HEK293 (cell line): Measurements from ENCODE around the gene NHS.

ENCODE experiments used
- CTCF ChIA-PET: fragments of 350-600 bp; formaldehyde crosslinking; extraction: SDS; loops from one replicate; lab custom pipeline; 2021; ENCODE audit warnings: antibody characterized with exemption; lab: Yijun Ruan, JAX
- POLR2A ChIA-PET: fragments of 300-600 bp; formaldehyde crosslinking; extraction: SDS; loops from one replicate; lab custom pipeline; 2020; ENCODE audit warnings: antibody characterized with exemption, inconsistent platforms; lab: Yijun Ruan, JAX
- H3K27ac ChIP-seq: fragments of 200-500 bp; sonication (Bioruptor generic); 2 replicates; pipeline ENCODE4 v1.5.1; 2014; ENCODE audit warnings: low read depth, low read length, control low read depth, inconsistent platforms; ENCODE audit errors: extremely low read depth
- H3K36me3 ChIP-seq, 2 experiments: fragments of 200-500 bp in 1 of 2; sonication (Bioruptor generic) in 1 of 2; 1 replicate in 1 of 2; 2 replicates in 1 of 2; pipeline ENCODE4 v1.5.1; 2014 to 2017; ENCODE audit warnings: inconsistent platforms in 2 of 2, low read length in 2 of 2; ENCODE audit not compliant: control insufficient read depth in 2 of 2, insufficient read depth in 1 of 2
- H3K4me1 ChIP-seq: fragments of 200-500 bp; sonication (Bioruptor generic); 2 replicates; pipeline ENCODE4 v1.5.1; 2014; ENCODE audit warnings: mild to moderate bottlenecking, low read length, inconsistent platforms; ENCODE audit not compliant: control insufficient read depth, insufficient read depth
- H3K4me3 ChIP-seq: 2 replicates; pipeline ENCODE4 v1.5.1; 2011; ENCODE audit warnings: low read depth, mild to moderate bottlenecking, control low read depth, low read length, moderate library complexity
- H3K9me3 ChIP-seq: fragments of 200-500 bp; sonication (Bioruptor generic); 2 replicates; pipeline ENCODE4 v1.5.1; 2014; ENCODE audit warnings: low read depth, low read length, inconsistent platforms; ENCODE audit not compliant: control insufficient read depth, insufficient read depth
- IKZF3 ChIP-seq: fragments of 450-650 bp; IDR thresholded peaks from 2 replicates; pipeline ENCODE4 v1.5.0; 2018; ENCODE audit warnings: missing biosample characterization, mild to moderate bottlenecking, missing genetic modification characterization, moderate library complexity
- KLF10 ChIP-seq: fragments of 450-650 bp; IDR thresholded peaks from 2 replicates; pipeline ENCODE4 v1.5.1; 2018; ENCODE audit warnings: missing biosample characterization, mild to moderate bottlenecking, missing genetic modification characterization
- TCF7L2 ChIP-seq: IDR thresholded peaks from 2 replicates; pipeline ENCODE4 v1.6.1; 2011; ENCODE audit warnings: low read depth, mild to moderate bottlenecking, inconsistent platforms, low read length, moderate library complexity, borderline replicate concordance
- TRIM28 ChIP-seq: IDR thresholded peaks from 2 replicates; pipeline ENCODE4 v1.6.1; 2011; ENCODE audit warnings: low read length, control low read depth, borderline replicate concordance
- YY2 ChIP-seq: fragments of 450-650 bp; formaldehyde crosslinking; IDR thresholded peaks from 2 replicates; pipeline ENCODE4 v1.5.1; 2016; ENCODE audit warnings: missing biosample characterization, missing genetic modification characterization
- ZFP69B ChIP-seq: fragments of 450-650 bp; formaldehyde crosslinking; IDR thresholded peaks from 2 replicates; pipeline ENCODE4 v1.5.1; 2016; ENCODE audit warnings: missing biosample characterization, missing genetic modification characterization
- ZIC2 ChIP-seq: fragments of 450-650 bp; formaldehyde crosslinking; IDR thresholded peaks from 2 replicates; pipeline ENCODE4 v1.5.1; 2016; ENCODE audit warnings: missing biosample characterization, missing genetic modification characterization
- ZNF10 ChIP-seq: fragments of 450-650 bp; formaldehyde crosslinking; IDR thresholded peaks from 2 replicates; pipeline ENCODE4 v1.5.1; 2017; ENCODE audit warnings: missing biosample characterization, missing genetic modification characterization
- ZNF391 ChIP-seq: fragments of 450-650 bp; formaldehyde crosslinking; IDR thresholded peaks from 2 replicates; pipeline ENCODE4 v1.5.1; 2016; ENCODE audit warnings: low read depth, missing biosample characterization, missing genetic modification characterization, borderline replicate concordance
- ZNF423 ChIP-seq: fragments of 450-650 bp; formaldehyde crosslinking; IDR thresholded peaks from 2 replicates; pipeline ENCODE4 v1.5.1; 2016; ENCODE audit warnings: missing biosample characterization, missing genetic modification characterization
- ZNF48 ChIP-seq: fragments of 450-650 bp; formaldehyde crosslinking; IDR thresholded peaks from 2 replicates; pipeline ENCODE4 v1.5.1; 2016; ENCODE audit warnings: missing biosample characterization, missing genetic modification characterization
- ZNF791 ChIP-seq: fragments of 450-650 bp; formaldehyde crosslinking; IDR thresholded peaks from 2 replicates; pipeline ENCODE4 v1.5.1; 2016; ENCODE audit warnings: missing biosample characterization, missing genetic modification characterization
- ZSCAN16 ChIP-seq: fragments of 450-650 bp; formaldehyde crosslinking; IDR thresholded peaks from 2 replicates; pipeline ENCODE4 v1.5.1; 2016; ENCODE audit warnings: missing biosample characterization, missing genetic modification characterization
- TF ChIP-seq, protein P1 (sequence below): fragments of 450-650 bp; IDR thresholded peaks from 2 replicates; pipeline ENCODE4 v1.5.1; 2018; ENCODE audit warnings: missing biosample characterization, mild to moderate bottlenecking, missing genetic modification characterization
- TF ChIP-seq, protein P2 (sequence below): IDR thresholded peaks from 2 replicates; pipeline ENCODE4 v1.6.1; 2011; ENCODE audit warnings: mild to moderate bottlenecking, low read depth, low read length, borderline replicate concordance
- TF ChIP-seq, protein P3 (sequence below): fragments of 450-650 bp; formaldehyde crosslinking; IDR thresholded peaks from 2 replicates; pipeline ENCODE4 v1.5.1; 2016; ENCODE audit warnings: missing biosample characterization, missing genetic modification characterization
- TF ChIP-seq, protein P4 (sequence below): fragments of 450-650 bp; formaldehyde crosslinking; IDR thresholded peaks from 2 replicates; pipeline ENCODE4 v1.5.1; 2016; ENCODE audit warnings: missing biosample characterization, missing genetic modification characterization
- TF ChIP-seq, protein P5 (sequence below): fragments of 450-650 bp; formaldehyde crosslinking; IDR thresholded peaks from 2 replicates; pipeline ENCODE4 v1.5.1; 2016; ENCODE audit warnings: missing biosample characterization, missing genetic modification characterization

The NHS gene

DNA sequence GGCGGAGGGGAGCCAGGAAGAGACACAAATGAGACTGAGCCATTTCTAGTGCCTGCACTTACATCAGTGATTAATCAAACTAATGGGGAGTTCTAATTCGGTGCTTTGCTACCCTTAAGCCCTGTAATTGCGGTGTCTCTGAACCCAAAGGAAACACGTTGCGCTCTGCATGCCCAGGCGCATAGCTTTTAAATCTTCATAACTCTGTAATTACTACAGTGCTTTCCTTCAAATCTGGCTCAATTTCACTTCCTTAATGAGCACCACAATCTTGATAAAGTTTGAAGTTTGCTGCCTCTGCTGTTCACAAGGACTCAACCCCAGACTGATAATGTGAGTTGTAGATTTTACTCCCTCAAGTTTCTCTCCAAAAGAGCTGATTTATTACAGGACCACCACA is 5.7 kb upstream of the NHS start (continued):
- TF ChIP-seq TRIM28: peak; percentile 71; the same call in 1 of the 2 replicates
- peak; percentile 80 for TF ChIP-seq TCF7L2
- TF ChIP-seq ZFP69B (tag by site-specific recombination): no peak
- TF ChIP-seq ZIC2 (tag by site-specific recombination): no peak

DNA sequence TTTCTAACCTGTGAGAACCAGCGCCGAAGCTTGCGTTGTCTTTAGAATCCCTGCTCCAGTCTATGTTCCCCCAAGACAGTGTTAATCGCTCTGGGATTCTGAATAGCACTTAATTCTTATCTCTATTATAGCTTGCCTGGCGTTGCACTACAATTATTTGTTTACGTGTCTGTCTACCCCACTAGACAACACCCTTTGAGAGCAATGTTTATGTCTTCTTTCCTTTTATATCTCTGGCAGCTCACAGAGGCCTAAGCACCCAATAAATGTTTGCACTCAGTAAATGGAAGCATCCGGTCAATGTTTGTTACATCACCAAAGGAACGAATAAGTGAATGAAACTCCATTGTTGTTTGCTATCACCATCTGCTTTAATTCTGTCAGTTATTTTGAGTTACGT is 4.8 kb upstream of the NHS start:
- CTCF ChIA-PET: interaction anchor here (1.8 kb wide), 1 partner anchor 10 kb away, joined by 10 read pairs; no protein-coding TSS in a partner anchor
- POLR2A ChIA-PET: no interaction called here
- H3K36me3 ChIP-seq: no peaks in the 10 kb centered on the region
- H3K4me1 ChIP-seq: peaks cover 4% of the 10 kb centered on the region; the same call in 1 of the 2 replicates
- no peak overlapping the region for H3K27ac ChIP-seq
- no peak overlapping the region for H3K4me3 ChIP-seq
- TF ChIP-seq TRIM28: peak; percentile 26; the same call in 1 of the 2 replicates
- TF ChIP-seq ZSCAN16 (tag by site-specific recombination): no peak
- TF ChIP-seq, protein P1, sequence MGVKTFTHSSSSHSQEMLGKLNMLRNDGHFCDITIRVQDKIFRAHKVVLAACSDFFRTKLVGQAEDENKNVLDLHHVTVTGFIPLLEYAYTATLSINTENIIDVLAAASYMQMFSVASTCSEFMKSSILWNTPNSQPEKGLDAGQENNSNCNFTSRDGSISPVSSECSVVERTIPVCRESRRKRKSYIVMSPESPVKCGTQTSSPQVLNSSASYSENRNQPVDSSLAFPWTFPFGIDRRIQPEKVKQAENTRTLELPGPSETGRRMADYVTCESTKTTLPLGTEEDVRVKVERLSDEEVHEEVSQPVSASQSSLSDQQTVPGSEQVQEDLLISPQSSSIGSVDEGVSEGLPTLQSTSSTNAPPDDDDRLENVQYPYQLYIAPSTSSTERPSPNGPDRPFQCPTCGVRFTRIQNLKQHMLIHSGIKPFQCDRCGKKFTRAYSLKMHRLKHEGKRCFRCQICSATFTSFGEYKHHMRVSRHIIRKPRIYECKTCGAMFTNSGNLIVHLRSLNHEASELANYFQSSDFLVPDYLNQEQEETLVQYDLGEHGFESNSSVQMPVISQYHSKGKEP (tag by site-specific recombination): no peak
- TF ChIP-seq, protein P2, sequence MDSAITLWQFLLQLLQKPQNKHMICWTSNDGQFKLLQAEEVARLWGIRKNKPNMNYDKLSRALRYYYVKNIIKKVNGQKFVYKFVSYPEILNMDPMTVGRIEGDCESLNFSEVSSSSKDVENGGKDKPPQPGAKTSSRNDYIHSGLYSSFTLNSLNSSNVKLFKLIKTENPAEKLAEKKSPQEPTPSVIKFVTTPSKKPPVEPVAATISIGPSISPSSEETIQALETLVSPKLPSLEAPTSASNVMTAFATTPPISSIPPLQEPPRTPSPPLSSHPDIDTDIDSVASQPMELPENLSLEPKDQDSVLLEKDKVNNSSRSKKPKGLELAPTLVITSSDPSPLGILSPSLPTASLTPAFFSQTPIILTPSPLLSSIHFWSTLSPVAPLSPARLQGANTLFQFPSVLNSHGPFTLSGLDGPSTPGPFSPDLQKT: no peak
- H3K9me3 ChIP-seq: no peaks in the 10 kb centered on the region

DNA sequence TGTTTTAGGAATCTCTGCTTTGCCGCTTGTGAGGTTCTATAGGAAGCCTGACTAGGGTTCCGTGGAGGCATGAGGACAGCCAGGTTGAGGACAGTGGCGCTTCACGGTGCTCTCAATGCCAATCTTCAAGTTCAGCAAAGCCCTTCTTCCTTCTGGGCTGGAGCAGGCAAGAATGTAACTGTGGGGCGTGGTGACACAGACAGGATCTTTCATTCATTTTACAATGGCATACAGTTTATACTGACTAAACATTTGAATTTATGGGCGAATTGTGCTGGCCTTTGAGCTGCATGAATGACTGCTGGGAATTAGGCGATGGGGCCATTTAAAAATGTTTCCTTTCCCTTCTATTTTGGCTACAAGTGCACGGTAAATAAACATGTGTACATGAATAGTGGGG is 2.9 kb upstream of the NHS start:
- Histone ChIP-seq H3K27ac (no peak overlapping the region), H3K4me1 (peaks cover 4% of the 10 kb centered on the region; the same call in 1 of the 2 replicates), H3K36me3 (no peaks in the 10 kb centered on the region), H3K4me3 (no peak overlapping the region), H3K9me3 (no peaks in the 10 kb centered on the region)
- ChIA-PET POLR2A (no interaction called here), CTCF (interaction anchor here (0.5 to 1.0 kb wide), 2 partner anchors 40 to 129 kb away, joined by 3 read pairs; no protein-coding TSS in a partner anchor)
- TF ChIP-seq ZNF48: no peak
- no peak for TF ChIP-seq YY2 (tag by site-specific recombination)
- TF ChIP-seq KLF10 (tag by site-specific recombination): no peak
- no peak for TF ChIP-seq ZNF391 (tag by site-specific recombination)
- TF ChIP-seq, protein P3, sequence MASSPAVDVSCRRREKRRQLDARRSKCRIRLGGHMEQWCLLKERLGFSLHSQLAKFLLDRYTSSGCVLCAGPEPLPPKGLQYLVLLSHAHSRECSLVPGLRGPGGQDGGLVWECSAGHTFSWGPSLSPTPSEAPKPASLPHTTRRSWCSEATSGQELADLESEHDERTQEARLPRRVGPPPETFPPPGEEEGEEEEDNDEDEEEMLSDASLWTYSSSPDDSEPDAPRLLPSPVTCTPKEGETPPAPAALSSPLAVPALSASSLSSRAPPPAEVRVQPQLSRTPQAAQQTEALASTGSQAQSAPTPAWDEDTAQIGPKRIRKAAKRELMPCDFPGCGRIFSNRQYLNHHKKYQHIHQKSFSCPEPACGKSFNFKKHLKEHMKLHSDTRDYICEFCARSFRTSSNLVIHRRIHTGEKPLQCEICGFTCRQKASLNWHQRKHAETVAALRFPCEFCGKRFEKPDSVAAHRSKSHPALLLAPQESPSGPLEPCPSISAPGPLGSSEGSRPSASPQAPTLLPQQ (tag by site-specific recombination): no peak
- TF ChIP-seq, protein P4, sequence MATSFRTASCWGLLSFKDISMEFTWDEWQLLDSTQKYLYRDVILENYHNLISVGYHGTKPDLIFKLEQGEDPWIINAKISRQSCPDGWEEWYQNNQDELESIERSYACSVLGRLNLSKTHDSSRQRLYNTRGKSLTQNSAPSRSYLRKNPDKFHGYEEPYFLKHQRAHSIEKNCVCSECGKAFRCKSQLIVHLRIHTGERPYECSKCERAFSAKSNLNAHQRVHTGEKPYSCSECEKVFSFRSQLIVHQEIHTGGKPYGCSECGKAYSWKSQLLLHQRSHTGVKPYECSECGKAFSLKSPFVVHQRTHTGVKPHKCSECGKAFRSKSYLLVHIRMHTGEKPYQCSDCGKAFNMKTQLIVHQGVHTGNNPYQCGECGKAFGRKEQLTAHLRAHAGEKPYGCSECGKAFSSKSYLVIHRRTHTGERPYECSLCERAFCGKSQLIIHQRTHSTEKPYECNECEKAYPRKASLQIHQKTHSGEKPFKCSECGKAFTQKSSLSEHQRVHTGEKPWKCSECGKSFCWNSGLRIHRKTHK (tag by site-specific recombination): no peak
- TF ChIP-seq, protein P5, sequence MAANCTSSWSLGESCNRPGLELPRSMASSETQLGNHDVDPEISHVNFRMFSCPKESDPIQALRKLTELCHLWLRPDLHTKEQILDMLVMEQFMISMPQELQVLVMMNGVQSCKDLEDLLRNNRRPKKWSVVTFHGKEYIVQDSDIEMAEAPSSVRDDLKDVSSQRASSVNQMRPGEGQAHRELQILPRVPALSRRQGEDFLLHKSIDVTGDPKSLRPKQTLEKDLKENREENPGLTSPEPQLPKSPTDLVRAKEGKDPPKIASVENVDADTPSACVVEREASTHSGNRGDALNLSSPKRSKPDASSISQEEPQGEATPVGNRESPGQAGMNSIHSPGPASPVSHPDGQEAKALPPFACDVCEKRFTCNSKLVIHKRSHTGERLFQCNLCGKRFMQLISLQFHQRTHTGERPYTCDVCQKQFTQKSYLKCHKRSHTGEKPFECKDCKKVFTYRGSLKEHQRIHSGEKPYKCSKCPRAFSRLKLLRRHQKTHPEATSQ (tag by site-specific recombination): no peak
- no peak for TF ChIP-seq ZNF423 (tag by site-specific recombination)
- TF ChIP-seq ZNF791 (tag by site-specific recombination): no peak
- TF ChIP-seq IKZF3 (tag by site-specific recombination): no peak
- TF ChIP-seq ZNF10: no peak
